Glomerular endothelial cell (primary cell): ENCODE results near the gene TP73. TPM values are rescaled to one million over a fixed set of nuclear protein-coding genes. Genes with fewer than 3 reads are reported as not detected.

Experiments used
- DNase-seq: peaks from one replicate; pipeline ENCODE4 v3.0.0-alpha.2; 2011; ENCODE audit warnings: low read depth, low spot score; ENCODE audit errors: extremely low read depth
- total RNA-seq: library from RNA; depleted of rRNA; stranded (reverse); fragments of >200 nt; gene quantifications from 2 replicates; pipeline ENCODE4 v1.2.3, GENCODE V29; 2015

The TP73 gene
- total RNA-seq, 1 donor from 2014 or later: 0.88 TPM

GRCh38 chr1:3702990-3703728 lies 50.8 kb downstream of the TP73 start:
- no peak for DNase-seq

DNA sequence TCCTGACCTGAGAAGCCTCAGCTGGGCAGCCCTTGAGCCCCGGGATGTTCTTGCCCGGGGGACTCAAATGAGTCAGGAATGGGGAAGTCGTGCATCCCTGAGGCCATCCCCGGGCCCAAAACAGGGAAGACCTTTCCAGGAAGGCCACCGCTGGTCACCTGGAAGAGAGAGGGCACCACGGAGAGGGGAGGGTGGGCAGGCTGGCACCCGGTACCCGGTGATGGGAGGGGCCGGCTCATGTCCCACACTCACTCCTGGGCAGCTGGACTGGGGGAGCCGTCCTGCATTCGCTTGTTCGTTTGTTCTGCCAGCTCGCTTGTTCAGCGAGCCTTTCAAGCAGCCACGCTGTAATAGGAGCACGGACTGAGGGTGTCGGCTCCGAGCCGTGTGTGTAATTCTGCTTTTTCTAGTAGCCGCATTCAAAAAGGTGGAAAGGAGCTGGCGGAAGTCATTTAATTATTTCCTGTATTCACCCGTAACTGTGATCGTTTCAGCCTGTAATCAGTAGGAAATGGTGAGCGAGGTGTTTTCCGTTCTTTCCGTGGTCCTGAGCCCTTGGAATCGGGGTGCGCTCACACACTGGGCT lies 51.6 kb downstream of the TP73 start:
- no peak for DNase-seq

DNA sequence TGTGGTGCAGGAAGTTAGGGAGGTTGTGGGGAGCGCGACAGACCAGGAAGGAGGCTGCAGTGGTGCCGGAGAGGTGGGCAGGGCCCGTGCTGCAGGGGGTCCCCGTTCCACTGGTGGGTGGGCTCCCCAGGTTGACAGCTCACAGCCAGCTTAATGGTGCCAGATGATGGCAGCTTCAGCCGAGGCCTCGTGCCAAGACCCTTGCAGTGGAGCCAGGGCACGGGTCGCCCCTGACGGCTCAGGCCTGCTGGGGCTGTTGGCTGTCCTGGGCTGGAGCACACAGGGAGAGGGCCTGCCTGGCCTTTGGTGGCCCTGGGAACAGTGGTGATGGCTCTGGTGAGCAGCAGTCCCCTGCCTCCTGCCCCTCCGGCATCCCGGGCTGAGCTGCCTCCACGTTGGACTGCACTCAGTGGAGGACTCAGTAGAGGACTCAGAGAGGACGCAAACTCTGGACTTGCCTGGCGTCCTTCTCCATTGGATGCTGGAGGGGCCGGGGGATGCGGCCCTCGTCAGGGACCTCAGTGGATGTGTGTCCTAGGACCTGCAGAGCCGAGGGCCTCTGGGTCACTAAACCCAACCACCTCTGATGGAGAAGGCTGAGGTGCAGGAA lies 53.1 kb downstream of the TP73 start:
- no peak for DNase-seq

DNA sequence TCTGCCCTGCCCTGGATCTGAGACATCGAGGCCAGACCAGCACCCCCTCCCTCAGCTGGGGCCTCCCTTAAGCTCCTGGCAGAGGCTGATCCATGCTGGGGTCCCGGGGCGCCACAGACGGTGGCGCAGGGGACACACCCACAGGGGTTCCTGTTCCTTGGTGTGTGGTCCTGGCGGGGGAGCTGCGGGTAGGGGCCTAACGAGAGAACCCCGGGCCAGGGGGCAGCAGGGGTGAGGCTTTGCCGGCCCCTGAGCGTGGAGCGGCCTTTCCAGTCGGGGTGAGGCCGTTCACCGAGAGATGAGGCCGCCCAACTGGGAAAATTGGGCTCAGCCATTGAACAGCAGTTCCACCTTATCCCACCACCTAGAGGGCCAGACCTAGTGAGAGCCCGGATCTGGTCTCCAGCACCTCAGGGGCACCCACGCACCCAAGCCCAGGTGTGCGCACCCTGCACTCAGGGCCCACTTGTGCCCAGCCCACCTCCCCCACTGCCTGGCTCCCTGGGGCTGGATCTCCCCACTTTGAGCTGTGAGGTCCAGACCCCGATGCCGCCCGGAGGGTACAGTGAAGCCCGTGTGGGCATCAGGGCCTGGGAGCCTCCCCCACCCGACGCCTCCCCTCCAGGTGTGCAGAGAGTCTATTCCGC lies 54.5 kb downstream of the TP73 start:
- no peak for DNase-seq

DNA sequence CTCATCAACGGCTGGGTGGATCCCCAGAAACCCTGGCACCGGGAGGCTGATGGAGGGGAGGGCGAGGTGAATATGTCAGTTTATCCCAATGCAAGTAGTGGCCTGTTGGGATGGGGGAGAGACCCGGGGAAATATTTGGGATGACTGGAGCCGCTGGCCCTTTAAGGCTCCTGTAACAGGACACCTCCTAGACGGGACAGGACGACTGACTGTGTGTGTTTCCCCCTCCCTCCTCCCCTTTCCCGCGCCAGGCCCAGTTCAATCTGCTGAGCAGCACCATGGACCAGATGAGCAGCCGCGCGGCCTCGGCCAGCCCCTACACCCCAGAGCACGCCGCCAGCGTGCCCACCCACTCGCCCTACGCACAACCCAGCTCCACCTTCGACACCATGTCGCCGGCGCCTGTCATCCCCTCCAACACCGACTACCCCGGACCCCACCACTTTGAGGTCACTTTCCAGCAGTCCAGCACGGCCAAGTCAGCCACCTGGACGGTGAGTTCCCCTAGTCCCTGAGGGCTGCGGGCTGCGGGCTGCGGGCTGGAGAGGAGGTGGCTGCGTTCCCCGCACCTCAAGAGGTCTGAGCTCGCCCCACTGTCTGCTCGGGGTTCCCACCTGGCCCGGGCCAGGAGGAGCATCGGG lies 55.1 kb downstream of the TP73 start:
- DNase-seq: no peak

DNA sequence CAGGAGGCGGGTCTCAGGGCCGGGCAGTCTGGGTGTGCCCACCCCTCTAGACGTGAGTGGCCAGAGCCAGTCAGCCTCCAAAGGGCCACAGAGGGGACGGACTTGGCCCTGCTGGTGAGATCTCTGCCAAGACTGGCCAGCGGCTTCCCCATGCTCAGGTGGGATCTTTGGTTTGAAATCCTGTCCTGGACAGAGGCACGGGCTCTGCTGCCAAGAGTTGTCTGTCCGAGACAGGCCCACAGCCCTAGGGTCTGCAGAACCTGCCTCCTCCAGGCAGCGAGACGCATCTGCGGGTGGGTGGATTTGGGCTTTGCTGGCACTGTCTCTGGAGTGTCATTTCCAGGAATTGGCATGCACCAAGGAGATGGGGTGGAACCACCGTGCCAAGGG lies 55.6 kb downstream of the TP73 start:
- DNase-seq: no peak

DNA sequence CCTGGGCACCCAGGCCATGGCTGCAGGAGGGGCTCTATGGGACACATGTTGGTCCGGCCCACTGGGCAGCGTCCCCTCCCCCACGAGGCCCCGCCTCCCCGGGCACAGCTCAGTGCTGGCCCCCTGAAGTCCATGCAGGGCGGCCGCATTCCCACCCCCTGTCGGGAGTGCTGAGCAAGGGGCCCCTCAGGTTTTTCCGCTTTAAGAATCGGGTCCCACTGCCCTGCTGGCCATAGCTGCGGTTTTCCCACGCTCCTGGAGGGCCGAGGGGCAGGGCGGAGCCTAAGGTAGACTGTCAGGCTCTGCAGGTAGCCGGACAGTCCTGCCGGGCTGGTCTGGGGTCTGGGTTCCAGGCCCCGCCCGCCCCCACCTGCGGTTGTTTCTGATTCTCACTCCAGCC lies 56.5 kb downstream of the TP73 start:
- DNase-seq: no peak

DNA sequence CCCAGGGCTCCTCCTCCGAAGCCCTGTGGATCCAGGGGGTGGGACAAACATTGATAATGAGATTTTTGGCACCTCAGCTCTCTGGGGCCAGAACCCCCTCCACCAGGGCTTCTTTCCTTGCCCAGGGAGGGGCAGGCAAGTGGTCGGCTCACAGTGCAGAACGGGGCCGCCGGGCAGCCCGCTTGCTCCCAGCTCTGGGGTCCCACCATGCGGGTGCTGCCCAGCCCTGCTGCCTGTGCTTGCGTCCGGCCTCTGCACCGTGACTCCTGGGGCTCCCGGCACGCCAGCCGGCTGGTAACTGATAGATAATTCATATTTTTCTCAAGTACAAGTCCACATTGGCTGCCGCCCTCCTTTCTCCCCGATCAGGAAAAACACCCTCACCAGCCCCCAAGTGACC lies 57.9 kb downstream of the TP73 start:
- no peak for DNase-seq

DNA sequence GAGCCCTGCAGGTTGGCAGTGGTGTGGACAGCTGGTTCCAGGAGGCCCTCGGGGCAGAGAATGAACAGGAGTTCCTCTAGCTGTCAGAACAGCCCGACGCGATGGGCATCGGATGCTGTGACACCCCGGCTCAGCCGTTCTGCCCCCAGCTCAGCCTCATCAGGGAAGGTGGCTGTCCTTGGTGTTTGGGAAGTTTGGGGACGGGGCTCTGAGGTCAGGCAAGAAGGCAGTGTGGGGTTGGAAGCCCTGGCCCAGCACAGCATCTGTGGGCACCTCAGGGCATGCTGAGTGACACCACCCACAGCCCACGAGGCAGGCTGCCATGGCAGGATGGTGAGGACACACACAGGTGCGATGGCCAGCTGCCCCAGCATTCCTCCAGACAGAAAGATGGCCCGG lies 59.1 kb downstream of the TP73 start:
- DNase-seq: no peak

DNA sequence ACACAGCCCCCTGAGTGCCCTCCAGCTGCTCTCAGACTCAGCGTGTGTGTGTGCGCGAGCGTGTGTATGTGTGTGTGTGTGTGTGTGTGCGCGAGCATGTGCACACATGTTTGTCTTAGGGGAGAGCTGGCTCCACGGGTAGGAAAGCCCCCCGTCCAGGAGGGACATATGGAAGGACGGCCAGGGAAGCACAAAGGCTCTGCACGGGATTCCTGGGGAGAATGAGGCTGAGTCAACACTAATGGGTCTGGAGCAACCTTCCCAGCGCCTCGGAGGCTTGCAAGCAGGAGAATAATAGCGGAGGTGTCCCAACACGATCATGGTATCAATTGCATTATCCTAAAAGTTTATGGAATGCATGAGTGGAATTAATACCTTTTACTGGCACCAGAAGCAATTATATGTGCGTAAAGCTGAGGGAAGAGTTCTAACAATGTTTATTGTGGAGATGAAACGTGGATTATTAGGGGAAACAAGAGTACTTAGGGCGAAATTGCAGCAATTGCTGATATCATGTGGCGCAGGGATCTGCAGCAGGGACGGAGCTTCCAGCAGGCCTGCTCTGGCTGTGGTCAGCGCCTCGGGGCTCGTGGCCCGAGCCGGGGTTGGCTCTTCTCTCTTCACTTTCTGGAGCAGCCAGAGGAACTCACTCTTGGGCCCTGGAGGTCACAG lies 59.6 kb downstream of the TP73 start:
- no peak for DNase-seq

- no peak for DNase-seq
These were observed 60.5 kb downstream of the TP73 start for GRCh38 chr1:3712573-3713535.

DNA sequence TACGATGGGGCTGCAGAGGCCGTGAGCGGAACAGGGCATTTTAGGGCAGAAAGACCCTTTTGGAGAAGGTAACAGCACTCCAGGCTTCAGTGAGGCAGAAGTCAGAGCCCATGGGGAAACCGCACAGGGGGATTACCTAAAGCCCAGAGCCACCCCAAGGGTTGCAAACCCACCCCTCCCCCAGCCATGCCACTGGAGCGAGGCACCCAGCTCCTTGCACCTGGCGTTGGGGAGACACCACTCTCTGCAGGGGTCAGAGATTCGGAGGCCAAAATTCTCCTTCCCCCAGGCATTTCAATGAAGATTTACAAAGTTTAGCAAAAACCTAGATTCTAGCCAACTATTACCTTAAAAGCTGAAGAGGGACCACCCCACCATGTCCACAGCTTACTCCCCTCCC lies 61.5 kb downstream of the TP73 start:
- no peak for DNase-seq

- no peak for DNase-seq
These were observed 62.0 kb downstream of the TP73 start for GRCh38 chr1:3714284-3714741.

GRCh38 chr1:3714814-3715213 lies 62.5 kb downstream of the TP73 start:
- DNase-seq: no peak

- DNase-seq: no peak
These were observed 64.0 kb downstream of the TP73 start for GRCh38 chr1:3716351-3716750.

- no peak for DNase-seq
These were observed 64.9 kb downstream of the TP73 start for GRCh38 chr1:3717041-3717714.

DNA sequence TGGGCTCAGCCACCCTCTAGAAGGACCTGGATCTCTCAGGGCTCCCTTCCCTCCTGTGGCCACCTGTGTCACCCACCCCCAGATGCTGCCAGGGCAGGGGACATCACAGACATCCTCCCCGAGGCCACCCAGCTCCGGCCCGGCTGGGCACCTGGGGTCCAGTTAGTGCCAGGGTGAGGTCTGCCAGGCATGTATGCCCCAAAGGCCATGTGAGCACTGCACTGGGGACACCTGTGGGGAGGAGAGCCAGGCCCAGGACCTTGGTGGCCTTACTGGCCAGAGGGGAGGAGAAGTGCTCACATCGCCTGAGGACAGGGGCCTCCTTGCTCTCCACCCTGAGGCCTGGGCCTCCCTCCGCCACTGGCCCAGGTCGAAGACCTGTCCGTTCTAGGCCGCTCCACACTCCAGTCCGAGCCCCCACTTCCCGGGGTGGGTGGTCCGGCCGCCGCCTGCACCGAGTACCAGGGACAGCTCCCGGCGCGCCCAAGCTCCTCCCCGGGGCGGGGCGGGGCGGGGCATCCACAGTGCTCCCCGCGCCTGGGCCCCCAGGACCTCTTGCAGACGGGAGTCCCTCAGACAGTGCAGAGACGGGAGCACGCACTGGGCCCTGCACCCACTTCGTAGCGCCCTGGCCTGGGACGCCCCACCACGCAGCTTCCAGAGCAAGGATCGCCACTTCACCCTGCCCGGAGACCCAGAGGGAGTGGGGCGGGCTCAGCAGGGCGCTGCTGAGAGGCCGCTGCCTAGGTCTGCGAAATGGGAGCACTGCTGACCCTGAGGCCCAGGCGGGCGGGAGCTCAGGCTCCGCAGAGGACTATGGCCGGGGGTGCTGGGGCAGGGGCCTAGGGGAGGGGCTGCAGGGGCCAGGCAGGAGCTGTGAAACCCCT lies 65.6 kb downstream of the TP73 start:
- DNase-seq: no peak

GRCh38 chr1:3718764-3719163 lies 66.4 kb downstream of the TP73 start:
- no peak for DNase-seq
